A549 (cell line): Measurements from ENCODE around the gene ACOXL.

Experiments
- CEBPB ChIP-seq, 2 experiments: fragments of >200 bp in 1 of 2; sonication (Bioruptor Twin) in 1 of 2; formaldehyde crosslinking in 1 of 2; IDR thresholded peaks; 2 replicates each; pipeline ENCODE4 v1.6.1; 2012 to 2016
- CHD4 ChIP-seq: fragments of 200-600 bp; sonication (generic); IDR thresholded peaks from 2 replicates; pipeline ENCODE4 v1.6.1; 2016; ENCODE audit warnings: antibody characterized with exemption, mild to moderate bottlenecking, borderline replicate concordance
- EP300 ChIP-seq, 2 experiments: fragments of >200 bp; sonication (Bioruptor Twin); formaldehyde crosslinking; IDR thresholded peaks; 2 replicates in 1 of 2; 3 replicates in 1 of 2; pipeline ENCODE4 v1.6.1; 2016 to 2017
- HDAC2 ChIP-seq: fragments of 200-600 bp; sonication (generic); IDR thresholded peaks from 2 replicates; pipeline ENCODE4 v1.6.1; 2016
- JUNB ChIP-seq: fragments of >200 bp; sonication (Bioruptor Twin); formaldehyde crosslinking; IDR thresholded peaks from 2 replicates; pipeline ENCODE4 v1.6.1; 2016
- KDM1A ChIP-seq: fragments of 200-600 bp; sonication (generic); IDR thresholded peaks from 2 replicates; pipeline ENCODE4 v1.6.1; 2016; ENCODE audit warnings: low read depth, mild to moderate bottlenecking
- POLR2A ChIP-seq: IDR thresholded peaks from 2 replicates; pipeline ENCODE4 v1.6.1; 2012; ENCODE audit warnings: mild to moderate bottlenecking, low read length
- RCOR1 ChIP-seq: fragments of 150-350 bp; IDR thresholded peaks from 2 replicates; pipeline ENCODE4 v1.6.1; 2014; ENCODE audit warnings: antibody characterized with exemption, low read length, low read depth
- RFX5 ChIP-seq: fragments of 450-650 bp; IDR thresholded peaks from 2 replicates; pipeline ENCODE4 v1.7.1; 2014; ENCODE audit warnings: antibody characterized with exemption, mild to moderate bottlenecking, moderate library complexity
- SMC3 ChIP-seq: fragments of >200 bp; sonication (Bioruptor Twin); formaldehyde crosslinking; IDR thresholded peaks from 3 replicates; pipeline ENCODE4 v1.6.1; 2018; ENCODE audit warnings: inconsistent platforms
- SREBF2 ChIP-seq: fragments of 450-650 bp; IDR thresholded peaks from 2 replicates; pipeline ENCODE4 v1.6.1; 2014; ENCODE audit warnings: mild to moderate bottlenecking, moderate library complexity
- ZNF302 ChIP-seq: fragments of 250-450 bp; sonication (Bioruptor Pico); IDR thresholded peaks from 2 replicates; pipeline ENCODE4 v1.9.0; 2021; ENCODE audit warnings: inconsistent platforms, mild to moderate bottlenecking, moderate library complexity
- TF ChIP-seq, protein P1 (sequence below): fragments of >200 bp; sonication (Bioruptor Twin); formaldehyde crosslinking; IDR thresholded peaks from 3 replicates; pipeline ENCODE4 v1.5.1; 2016
- TF ChIP-seq, protein P2 (sequence below): fragments of 450-650 bp; IDR thresholded peaks from 2 replicates; pipeline ENCODE4 v1.6.1; 2014; ENCODE audit warnings: antibody characterized with exemption

DNA sequence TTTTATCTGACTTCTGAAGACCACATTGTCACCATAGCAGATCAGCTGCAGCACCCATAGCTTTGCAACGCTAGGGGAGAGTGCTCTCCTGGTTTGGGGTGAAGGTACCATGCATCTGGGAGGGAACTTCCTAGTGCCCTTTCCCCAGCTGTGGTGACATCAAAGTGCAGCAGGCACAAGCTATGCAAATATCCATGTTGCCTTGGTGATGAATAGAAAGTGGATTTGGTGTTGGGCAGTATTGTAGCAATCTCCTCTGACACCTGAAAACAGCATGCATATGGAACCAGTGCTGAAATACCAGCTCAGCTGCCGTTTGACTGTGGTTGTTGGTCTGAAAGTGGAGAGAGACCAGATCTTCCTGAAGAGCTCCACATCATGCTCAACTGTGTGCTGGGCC, 425.4 kb downstream of the ACOXL start:
- TF ChIP-seq, protein P1, sequence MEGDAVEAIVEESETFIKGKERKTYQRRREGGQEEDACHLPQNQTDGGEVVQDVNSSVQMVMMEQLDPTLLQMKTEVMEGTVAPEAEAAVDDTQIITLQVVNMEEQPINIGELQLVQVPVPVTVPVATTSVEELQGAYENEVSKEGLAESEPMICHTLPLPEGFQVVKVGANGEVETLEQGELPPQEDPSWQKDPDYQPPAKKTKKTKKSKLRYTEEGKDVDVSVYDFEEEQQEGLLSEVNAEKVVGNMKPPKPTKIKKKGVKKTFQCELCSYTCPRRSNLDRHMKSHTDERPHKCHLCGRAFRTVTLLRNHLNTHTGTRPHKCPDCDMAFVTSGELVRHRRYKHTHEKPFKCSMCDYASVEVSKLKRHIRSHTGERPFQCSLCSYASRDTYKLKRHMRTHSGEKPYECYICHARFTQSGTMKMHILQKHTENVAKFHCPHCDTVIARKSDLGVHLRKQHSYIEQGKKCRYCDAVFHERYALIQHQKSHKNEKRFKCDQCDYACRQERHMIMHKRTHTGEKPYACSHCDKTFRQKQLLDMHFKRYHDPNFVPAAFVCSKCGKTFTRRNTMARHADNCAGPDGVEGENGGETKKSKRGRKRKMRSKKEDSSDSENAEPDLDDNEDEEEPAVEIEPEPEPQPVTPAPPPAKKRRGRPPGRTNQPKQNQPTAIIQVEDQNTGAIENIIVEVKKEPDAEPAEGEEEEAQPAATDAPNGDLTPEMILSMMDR = no peak
- no peak for TF ChIP-seq SREBF2
- TF ChIP-seq POLR2A = no peak
- TF ChIP-seq CEBPB (IDR thresholded peaks at IDR 0.05) = no peak
- TF ChIP-seq JUNB = no peak
- TF ChIP-seq RCOR1 = no peak
- TF ChIP-seq HDAC2 = no peak
- TF ChIP-seq, protein P2, sequence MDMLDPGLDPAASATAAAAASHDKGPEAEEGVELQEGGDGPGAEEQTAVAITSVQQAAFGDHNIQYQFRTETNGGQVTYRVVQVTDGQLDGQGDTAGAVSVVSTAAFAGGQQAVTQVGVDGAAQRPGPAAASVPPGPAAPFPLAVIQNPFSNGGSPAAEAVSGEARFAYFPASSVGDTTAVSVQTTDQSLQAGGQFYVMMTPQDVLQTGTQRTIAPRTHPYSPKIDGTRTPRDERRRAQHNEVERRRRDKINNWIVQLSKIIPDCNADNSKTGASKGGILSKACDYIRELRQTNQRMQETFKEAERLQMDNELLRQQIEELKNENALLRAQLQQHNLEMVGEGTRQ = no peak
- no peak for TF ChIP-seq CHD4
- no peak for TF ChIP-seq SMC3
- TF ChIP-seq EP300 (IDR thresholded peaks at IDR 0.05) = no peak
- no peak for TF ChIP-seq ZNF302 (CRISPR knock-in tag)
- TF ChIP-seq RFX5 = no peak
- no peak for TF ChIP-seq KDM1A
